Dermis microvascular lymphatic vessel endothelial cell (primary cell): ENCODE data around the gene PRAMEF18. TPM values are rescaled to one million over a fixed set of nuclear protein-coding genes. Genes with fewer than 3 reads are reported as not detected.
"Not testable (repeated sequence)": the region's sequence is repeated elsewhere in the genome, so short reads cannot be mapped to it uniquely, and the experiment has no call there.

ENCODE experiments used
- DNase-seq, 2 donors: peaks; one replicate each; pipeline versions ENCODE4 v3.0.0 to v3.0.0-alpha.2; 2010; ENCODE audit warnings: low read depth in 2 of 2
- total RNA-seq: library from RNA; depleted of rRNA; stranded (reverse); fragments of >200 nt; gene quantifications from 2 replicates; pipeline ENCODE4 v1.2.1, GENCODE V29; 2014

The PRAMEF18 gene
- total RNA-seq, 1 donor from 2014 or later: not detected

- not testable (repeated sequence) for DNase-seq
Measured at GRCh38 chr1:13208712-13209111, 17.2 kb downstream of the PRAMEF18 start.

GRCh38 chr1:13201309-13201708, 24.6 kb downstream of the PRAMEF18 start, which contains the start of gene PRAMEF13:
Gene PRAMEF13, minus strand, starts transcription at chr1:13201409. Its CDS starts 1,820 bp downstream, at chr1:13199589.
- not testable (repeated sequence) for DNase-seq

Other genes with a start within 250 kb of the PRAMEF18 start
- not detected in 2 replicates for gene PRAMEF27, start 169.6 kb downstream of the PRAMEF18 start, total RNA-seq
- not detected in 2 replicates for gene HNRNPCL3, start 165.4 kb downstream of the PRAMEF18 start, total RNA-seq
- gene PRAMEF25, start 155.4 kb downstream of the PRAMEF18 start, total RNA-seq: not detected in 2 replicates
- gene HNRNPCL2, start 109.3 kb downstream of the PRAMEF18 start, total RNA-seq: not detected in 2 replicates
- not detected in 2 replicates for gene PRAMEF26, start 70.1 kb downstream of the PRAMEF18 start, total RNA-seq
- gene HNRNPCL4, start 60.5 kb downstream of the PRAMEF18 start, total RNA-seq: not detected in 2 replicates
- gene PRAMEF9, start 54.3 kb downstream of the PRAMEF18 start, total RNA-seq: not detected in 2 replicates
- gene PRAMEF13, start 24.7 kb downstream of the PRAMEF18 start, total RNA-seq: not detected in 2 replicates
- gene PRAMEF5, start 28.0 kb upstream of the PRAMEF18 start, total RNA-seq: not detected in 2 replicates
- gene PRAMEF8, start 59.0 kb upstream of the PRAMEF18 start, total RNA-seq: not detected in 2 replicates
- not detected in 2 replicates for gene PRAMEF33, start 77.4 kb upstream of the PRAMEF18 start, total RNA-seq
- gene PRAMEF15, start 89.4 kb upstream of the PRAMEF18 start, total RNA-seq: not detected in 2 replicates
- gene PRAMEF14, start 121.0 kb upstream of the PRAMEF18 start, total RNA-seq: not detected in 2 replicates
- not detected in 2 replicates for gene PRAMEF19, start 145.8 kb upstream of the PRAMEF18 start, total RNA-seq
- gene PRAMEF17, start 163.5 kb upstream of the PRAMEF18 start, total RNA-seq: not detected in 2 replicates
- not detected in 2 replicates for gene PRAMEF20, start 184.3 kb upstream of the PRAMEF18 start, total RNA-seq